Measurements from ENCODE around the gene RXRA.
A peak's percentile ranks its signal among the peaks of the same experiment; 100 is the strongest.

RXRA gene

DNA sequence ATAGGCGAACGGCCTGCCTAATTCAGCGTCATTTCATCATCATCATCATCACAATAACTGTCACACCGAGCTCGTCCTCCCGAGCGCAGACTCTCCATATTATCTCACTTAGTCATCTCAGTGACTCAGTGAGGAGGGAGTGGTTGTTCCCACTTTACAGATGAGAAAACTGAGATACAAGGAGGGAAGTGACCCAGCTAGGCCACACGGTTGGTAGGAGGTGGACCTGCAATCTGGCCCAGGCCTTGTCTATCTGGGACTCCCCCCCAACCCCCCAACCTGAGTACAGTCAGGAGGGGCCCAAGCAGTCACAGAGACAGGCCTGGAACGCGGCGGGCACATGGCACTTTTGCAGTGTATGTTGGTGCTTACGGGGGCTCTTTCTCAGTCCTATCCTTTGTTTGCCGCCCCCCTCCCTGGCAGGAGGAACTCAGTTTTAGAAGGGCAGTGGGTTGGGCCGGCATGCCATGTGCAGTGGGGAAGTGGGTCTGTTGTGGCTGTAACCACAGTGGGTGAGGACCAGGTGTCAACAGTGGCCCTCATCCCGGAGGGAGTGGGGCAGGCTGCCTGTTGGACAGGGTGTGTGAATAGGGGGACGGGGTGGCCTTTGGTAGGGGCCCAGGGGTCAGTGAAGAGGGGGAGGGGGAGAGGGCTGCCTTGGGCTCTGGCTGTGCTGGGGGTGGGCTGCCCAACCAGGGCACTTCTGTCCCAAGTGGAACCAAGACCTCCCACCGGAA is 1.7 kb upstream of the RXRA start:
- DNase-seq (ENCODE audit: low spot score) = no peak

DNA sequence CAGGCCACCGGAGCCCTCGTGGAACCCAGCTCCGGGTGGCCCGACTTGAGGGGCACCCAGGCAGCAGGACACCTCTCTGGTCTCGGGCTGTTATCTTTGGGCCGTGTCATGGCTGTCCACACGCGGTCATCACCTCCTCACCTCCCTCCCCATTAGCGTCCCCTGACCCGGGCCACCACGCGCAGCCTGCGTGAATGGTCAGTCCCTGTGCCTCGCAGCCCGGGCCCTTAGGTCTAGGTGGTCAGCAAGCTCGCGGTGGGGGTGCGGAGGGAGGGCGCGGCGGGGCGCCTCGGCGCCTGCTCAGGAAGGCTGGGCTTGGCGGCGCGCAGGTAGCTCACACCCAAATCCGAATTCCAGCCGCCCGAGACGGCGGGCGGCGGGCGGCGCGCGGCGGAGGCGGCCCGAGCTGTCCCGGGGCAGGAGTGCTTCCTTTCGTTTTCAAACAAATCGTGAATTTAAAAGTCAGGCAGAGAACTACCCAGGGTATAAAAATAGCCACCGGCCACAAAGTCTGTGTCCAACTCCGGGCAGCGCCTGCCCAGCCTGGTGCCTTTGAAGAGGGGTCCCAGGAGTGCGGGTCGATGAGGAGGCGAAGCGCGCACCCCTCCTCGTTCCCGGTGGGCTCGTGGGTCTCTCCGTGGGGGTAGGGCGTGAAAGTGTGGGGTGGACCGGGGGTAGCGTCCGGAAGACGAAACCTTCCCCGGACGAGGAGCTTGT is 1.0 kb upstream of the RXRA start:
- peak; percentile 25 for DNase-seq (ENCODE audit: low spot score)

DNA sequence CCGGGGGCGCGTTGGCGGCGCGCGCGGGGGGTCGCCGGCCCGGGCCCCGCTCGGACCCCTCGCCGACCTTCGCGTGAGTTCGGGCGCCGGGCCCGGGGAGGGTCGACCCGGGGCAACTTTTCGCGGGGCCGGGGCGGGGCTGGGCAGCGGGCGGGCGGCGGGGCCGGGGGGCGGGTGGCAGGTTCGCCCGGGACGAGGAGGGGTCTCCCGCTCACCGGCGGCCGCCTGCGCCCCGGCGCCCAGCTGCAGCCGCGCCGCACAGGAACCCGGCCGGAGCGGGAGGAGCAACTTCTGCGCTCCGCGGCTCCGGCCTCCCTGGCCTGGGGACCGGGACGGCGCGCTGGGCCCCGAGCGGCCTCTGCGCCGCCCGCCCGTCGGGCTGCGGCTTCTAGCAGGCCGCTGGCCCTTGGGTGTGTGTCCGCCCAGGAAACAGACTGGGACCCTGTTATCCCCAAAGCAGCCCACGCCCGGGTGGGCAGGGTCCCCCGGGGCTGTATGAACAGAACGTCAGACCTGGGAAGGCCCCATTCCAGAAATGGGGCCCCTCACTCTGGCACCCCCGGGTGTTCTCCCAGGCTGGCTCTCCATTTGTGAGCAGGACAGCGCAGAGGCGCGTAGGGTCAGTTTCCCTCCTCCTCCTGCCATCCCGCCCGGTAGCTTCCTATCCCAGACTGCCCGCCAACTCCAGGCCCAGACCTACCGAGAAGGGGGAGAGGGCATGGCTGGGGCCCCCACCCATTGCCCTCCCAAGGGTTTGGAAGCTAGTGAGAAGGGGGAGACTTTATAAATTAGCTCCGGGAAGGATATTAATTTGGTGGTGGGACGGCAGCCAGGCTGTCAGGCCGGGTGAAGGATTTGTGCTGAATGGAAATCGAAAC is 708 bp downstream of the RXRA start:
- peak; percentile 28 for DNase-seq (ENCODE audit: low spot score)

DNA sequence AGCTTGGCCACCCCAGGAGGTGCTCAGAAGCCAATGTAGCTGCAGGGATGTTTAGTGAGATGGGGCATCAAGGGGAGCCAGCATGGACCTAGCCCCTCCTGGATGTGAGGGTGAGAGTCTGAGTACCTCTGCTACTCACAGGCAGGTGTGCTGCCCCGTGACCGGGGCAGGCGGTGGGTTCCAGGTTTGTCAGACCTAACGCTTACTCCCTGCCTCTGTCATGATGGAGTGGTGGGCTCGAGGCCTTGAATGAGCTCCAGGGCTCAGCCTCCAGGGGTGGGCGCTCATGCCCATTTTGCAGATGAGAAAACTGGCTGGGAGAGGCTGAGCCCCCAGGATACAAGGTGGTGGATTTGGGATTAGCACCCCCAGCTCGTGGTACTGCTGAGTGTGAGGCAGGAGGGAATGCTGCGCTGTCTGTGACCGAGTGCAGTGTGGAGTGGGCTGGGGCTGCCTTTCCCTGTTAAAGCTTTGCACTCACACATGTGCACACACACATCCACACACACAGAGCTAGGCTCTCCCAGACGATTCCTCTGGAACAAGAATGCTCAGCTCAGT is 1.5 kb downstream of the RXRA start:
- DNase-seq (ENCODE audit: low spot score) = no peak

DNA sequence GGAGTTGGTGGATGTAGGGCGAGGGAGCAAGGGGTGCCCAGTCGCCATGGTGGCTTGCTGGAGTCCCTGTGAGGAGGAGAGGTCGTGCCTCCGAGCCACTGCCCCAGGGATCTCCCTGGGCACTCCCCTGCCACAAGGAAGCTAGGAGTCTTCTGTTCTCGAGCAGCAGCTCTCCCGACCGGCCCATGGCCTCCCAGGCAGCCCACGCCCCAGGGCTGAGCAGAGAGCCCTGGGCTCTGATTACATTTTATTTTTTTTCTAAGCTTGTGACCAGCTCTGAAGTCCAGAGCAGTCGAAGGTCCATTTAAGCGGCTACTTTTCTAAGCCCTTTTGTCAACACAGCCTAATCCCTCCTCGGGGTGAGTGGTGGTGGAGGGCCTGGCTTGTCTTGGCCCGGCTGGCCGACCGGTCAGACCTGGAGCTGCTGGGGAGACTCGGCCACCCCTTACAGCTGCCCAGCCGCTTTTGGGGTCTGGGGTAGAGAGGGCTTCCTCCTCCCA is 2.1 kb downstream of the RXRA start:
- DNase-seq (ENCODE audit: low spot score) = no peak

DNA sequence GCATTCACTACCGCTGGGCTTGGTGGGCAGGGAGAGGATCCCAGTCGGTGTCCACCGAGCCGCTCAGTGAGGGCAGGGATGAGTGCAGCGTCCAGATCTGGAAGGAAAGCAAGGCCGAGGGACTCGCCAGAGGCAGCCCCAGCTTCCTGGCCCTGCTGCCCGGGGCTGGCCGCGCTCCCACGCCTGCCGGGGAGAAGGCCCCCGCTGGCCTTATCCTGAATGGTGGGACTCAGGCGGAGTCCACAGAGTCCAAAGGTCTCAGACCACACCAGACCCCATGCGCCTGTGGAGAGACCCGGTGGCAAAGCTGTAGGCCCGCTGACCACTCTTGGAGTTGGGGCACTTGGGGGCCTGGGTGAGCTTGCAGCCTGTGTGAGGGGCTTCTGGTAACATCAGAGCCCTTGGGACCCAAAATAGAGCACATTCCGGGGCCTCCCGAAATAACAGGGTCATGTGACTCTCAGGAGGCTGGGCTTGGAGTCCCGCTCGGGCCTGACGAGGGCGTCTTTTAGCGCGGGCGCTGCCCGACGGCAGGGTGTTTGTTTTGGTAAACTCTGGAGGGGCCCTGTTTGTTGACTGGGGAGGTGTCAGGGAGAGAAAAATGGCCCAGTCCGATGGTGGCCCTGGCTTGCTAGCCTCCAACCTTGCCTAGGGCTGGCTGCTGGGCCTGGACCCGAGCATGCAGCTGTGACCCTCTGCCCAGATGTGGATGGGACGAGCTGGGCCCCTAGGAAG is 2.8 kb downstream of the RXRA start:
- DNase-seq (ENCODE audit: low spot score) = no peak

DNA sequence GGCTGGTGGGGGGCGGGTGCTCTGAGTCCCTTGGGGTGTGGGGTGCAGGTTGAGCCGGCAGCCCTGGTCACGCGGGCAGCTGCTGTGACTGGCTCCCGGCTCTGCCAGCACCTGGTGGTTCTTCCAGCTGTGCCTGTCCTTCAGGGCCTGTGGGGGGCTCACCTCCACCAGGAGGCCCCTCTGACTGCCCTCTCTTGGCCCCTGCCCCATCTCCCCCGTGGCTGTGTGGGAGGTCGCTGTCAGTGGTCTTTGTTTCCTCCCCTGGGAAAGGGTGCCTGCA is 3.3 kb downstream of the RXRA start:
- DNase-seq (ENCODE audit: low spot score) = no peak

DNA sequence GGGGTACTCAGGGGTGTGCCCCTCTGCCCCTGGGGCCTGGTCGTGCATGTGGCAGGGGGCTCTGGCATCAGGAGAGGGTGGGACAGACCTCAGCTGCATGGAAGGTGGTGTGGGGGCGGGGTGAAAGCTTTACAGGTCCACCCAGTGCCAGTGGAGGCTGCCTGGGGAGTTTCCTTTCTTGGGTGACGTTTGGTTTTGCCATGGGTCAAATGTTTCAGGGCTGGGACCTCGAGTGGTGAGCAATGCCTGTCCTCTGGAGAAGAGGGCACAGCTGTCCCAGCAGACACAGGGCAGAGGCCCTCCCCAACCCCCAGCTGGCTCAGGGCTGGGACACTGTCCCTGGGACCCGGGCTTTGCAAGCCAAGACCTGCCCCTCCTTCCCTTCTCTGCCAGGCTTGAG is 3.6 kb downstream of the RXRA start:
- DNase-seq (ENCODE audit: low spot score) = no peak

DNA sequence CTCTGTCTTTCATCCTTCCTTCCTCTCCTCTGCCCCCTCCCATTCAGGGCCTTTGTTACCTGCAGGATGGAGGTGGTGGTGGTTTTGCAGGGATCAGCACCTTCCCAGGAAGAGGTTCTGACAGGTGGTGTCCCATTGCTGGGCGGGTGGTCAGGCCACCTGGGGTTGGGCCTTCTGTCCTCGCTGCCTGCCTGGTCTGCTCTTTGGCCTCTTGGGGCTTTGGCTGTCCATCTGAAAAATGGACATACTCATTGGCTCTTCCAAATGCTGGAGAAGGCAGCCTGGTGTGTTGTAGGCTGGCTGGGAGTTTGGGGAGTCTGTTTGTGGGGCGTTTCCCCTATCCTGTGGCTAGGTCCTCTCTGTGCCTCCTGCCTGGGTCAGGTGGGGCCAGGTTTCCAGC is 4.3 kb downstream of the RXRA start:
- no peak for DNase-seq (ENCODE audit: low spot score)

DNA sequence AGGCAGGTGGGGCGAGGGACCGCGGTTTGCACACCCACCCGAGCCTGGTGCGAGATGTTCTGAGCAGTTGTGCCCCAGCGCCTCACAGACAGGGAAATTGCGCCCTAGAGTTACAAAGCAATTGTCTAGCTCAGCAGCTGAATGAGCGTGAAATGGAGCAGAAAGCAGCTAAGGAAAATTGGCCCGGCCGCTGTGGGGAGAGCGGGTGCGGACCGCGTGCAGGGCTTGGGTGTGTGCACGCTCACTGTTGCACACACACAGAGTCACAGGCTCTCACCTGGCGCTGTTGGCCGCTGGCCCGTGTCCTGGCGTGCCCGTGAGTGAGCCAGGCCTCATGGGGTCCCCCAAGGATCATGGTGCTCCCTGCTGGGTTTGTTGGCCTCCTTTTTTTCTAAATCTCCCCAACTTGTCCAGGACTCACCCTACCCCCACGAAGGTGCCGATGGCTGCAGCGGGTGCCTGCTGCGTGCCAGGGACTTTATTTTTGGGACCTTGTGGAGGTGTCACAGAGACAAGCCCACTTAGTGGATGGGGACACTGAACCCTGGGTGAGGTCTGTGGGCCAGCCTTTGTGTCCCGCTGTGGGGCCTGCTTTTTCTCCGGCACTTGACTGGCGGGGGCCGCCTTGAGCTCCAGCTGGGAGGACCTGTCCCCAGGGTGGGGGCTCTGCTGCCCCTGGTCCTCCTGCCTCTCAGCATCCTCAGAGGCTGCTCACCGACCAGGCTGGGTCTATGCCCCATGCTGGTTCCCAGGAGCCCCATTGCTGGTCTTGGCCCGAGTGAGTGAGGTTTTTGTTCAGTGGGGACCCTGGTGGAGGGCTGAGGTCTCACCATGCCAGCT is 5.2 kb downstream of the RXRA start:
- DNase-seq (ENCODE audit: low spot score) = no peak

DNA sequence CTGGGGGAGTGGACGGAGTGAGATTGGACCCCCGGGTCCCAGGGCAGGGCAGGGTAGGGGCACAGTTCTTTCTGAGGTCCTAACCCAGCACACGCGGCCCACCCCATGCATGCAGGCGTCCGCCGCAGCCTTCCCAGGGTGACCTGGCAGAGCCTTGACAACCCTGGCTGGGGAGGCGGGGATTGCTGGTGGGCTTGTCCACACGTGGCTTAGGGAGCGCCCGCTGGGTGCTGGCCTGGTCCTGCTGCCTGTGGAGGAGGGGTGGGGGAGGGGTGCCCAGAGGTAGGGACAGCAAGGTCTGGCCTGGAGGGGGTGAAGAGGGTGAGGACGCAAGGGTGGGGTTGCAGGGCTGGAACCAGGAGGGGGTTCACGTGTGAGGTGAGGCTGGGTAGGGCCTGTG is 6.0 kb downstream of the RXRA start:
- DNase-seq (ENCODE audit: low spot score) = no peak

DNA sequence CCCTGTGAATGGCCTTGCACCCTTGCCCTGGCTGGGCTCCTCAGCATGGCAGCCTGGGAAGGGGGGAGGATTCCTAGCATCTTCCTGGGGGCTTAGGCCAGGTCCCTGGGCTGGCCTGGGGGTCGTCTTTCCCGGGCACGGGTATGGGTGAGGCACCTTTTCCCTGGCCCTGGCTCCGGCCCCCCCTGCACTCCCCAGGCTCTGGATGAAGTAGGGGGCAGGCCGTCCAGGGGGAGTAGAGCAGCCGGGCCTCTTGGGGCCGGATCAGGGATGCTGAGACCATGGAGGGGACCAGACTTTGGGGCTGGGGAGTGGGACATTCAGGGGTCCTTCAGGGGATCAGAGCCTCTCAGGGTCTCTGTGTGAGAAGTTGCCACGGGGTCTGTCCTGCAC is 6.6 kb downstream of the RXRA start:
- DNase-seq (ENCODE audit: low spot score) = no peak

DNA sequence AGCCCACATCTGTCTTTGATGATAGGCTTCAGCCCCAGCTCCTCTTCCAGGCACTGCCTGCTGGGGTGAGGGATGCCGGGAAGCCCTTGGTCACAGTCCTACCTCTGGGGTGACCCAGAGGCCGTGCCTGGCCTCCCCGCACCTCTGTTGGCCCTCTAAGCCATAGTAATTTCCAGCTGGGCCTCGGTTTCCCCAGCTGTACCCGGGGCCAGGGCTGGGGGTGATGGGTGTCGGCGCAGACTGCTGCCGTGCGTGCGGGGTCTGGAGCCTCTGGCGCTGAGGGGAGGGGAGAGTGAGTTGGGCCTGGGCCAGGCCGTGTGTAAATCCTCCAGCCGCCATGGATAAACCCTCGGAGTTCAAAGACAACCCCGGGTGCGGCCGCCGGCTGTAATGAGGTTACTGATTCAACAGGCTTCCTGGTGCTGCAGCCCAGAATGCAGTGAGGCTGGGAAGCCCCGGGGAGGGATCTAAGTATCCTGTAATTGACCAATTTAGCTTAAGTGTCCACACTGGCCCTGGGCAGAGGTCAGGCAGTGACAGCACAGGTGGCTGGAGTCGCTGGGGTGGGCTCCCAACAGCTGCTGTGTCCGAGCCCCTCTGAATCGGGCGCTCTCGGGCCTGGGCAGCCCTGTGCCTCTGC is 7.1 kb downstream of the RXRA start:
- DNase-seq (ENCODE audit: low spot score) = peak; percentile 32

DNA sequence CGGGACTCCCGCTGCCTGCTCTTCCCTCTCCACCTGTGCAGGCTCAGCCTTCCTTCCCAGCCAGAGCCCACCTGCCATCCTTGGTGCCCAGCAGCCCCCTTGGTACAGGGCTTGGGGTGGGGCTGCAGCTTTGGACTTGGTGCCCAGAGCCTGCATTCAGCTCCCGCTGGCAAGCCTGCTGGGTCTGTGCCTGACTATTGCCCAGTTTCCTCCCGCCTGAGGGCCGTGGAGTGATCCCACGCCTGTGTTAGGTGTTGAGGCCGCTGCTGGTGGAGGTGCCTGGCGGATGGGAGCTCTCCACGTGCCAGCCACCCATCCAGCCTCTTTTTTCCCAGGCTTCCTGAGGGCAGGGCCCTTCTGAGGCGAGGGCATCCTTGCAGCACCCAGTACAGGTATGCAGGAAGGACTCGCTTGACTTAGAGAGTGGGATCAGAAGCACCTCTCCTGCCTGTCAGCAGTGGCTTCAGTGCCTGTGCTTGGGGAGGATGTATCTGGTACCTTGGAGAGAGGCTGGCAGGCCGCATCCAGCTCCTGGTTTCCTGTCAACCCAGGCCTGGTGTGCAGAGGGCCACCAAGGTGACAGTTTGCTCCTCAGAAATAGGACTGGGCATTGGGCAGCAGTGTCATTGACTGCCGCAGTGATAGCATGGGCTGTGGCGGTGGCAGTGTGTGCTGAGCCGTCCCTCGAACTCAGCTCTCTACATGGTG is 7.8 kb downstream of the RXRA start:
- no peak for DNase-seq (ENCODE audit: low spot score)

DNA sequence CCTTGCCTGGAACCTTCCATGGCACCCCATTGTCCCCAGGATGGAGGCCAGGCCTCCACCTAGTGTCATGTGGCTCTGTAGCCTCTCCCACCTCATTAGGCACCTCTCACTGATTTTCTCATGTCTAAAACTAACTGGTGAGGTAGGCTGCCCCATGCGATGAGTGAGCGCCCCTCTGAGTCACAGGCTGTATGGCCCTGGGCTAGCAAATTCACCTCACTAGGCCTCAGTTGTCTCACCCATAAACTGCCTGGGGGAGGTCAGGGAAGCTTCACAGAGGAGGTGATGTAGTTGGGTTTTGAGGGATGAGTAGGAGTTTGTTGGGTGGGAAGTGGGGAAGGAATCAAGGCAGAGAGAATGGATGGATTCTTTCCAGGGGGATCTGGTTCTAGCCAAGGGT is 8.8 kb downstream of the RXRA start:
- DNase-seq (ENCODE audit: low spot score) = no peak

DNA sequence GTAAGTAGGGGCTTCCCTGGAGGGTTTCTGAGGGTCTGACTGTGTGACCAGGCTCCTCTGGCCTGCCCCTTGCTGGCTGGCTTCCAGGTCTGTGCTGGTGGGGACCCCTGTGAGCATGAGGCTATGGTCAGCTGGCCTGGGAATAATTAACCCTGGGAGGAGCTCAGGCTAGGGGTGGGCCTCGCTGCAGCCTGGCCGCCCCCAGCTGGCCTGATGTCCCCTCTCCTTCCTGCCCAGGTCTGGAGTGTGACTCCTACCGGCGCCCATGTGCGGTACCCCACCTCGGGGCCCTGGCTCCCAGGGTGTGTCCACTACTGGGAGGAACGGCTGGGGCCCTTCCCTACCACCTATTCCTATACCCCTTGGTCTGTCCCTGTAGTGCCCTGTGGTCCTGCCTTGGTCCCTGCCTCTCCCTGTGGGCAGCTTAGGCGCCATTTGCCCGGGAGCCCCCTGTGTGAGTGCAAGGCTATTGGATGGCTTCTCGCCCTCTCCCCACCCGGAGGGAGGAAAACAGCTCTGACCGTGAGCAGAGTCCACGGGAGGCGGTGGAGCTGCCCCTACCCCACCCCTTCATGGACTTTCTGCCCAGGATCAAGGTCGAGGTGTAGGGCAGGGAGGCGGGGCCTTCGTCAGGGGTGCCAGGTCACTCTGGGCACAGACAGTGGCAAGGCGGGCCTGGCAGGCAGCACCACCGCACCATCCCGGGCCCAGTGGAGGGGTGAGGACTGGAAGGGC is 9.4 kb downstream of the RXRA start:
- no peak for DNase-seq (ENCODE audit: low spot score)

DNA sequence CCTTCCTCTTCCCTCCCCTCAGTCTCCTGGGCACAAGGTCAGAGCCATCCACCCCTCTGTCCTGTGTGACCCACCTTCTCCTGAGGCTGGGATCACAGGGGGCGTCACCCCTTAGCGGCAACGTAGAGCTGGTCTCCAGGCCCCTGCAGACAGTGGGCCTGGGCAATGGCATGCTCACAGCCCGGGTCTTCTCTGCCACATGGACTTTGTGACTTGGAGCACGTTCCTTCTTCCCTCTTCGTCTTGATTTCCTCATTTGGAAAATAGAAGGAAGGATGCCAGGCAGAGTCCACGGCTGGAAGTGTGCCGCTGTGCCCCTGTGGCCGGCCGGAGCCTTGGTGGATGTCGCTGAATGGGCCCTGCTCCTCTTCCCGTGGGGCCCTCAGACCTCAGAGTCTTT is 10.0 kb downstream of the RXRA start:
- no peak for DNase-seq (ENCODE audit: low spot score)

DNA sequence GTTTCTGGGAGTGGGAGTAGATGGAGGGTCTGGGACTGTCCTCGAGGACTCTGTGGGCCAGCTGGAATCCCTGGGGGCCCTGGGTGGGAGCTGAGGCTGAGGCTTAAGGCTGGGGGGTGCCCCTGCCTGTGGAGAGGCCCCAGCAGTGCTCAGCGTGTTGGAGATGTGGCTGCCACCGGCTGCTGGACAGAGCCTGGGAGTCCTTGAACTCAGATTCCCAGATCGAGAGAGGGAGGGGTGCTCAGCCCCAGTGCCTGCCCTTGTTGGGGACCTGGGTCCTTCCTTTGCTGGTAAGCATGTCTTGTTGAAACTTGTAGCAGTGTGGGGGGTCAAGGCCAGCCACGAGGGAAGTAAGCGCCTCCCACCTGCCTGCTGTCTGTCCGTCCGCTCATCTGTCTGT is 10.7 kb downstream of the RXRA start:
- DNase-seq (ENCODE audit: low spot score) = no peak

DNA sequence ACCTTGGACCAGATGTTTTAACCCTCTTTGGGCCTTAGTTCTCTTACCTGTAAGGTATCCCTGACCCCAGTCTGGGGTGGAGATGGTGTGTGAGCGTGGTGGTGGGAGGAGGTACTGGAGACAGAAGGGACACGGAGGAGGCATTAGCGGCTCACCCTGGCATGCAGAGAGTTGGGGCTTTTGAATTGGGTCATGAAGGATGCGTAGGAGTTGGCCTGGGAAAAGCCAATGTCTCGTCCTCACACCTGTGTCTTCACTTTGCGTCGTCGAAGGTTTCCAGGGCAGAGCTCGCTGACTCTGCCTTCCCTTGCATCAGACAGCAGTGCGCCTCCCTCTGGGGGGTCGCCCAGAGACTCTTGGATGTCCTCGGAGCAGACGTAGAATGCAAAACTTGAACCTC is 11.2 kb downstream of the RXRA start:
- no peak for DNase-seq (ENCODE audit: low spot score)
